ENCODE results near the gene CAPN15. TPM values are rescaled to one million over a fixed set of nuclear protein-coding genes. Genes with fewer than 3 reads are reported as not detected.
A peak's percentile ranks its signal among the peaks of the same experiment; 100 is the strongest.

CAPN15 gene
- total and polyA plus RNA-seq, 9 of the 15 experiments (the other 6 are each of a cell fraction or from before 2014, with no cell fraction given) = 0.62 to 111 (median 14.2) TPM

- TF ChIP-seq PREB (CRISPR knock-in tag; IDR thresholded peaks at IDR 0.05) = no peak
- peak; percentile 46; the same call in 1 of the 2 replicates for TF ChIP-seq POLR2A (conservative IDR thresholded peaks at IDR 0.05)
Observed at GRCh38 chr16:554640-555365, 27.3 kb downstream of the CAPN15 start (continued).

DNA sequence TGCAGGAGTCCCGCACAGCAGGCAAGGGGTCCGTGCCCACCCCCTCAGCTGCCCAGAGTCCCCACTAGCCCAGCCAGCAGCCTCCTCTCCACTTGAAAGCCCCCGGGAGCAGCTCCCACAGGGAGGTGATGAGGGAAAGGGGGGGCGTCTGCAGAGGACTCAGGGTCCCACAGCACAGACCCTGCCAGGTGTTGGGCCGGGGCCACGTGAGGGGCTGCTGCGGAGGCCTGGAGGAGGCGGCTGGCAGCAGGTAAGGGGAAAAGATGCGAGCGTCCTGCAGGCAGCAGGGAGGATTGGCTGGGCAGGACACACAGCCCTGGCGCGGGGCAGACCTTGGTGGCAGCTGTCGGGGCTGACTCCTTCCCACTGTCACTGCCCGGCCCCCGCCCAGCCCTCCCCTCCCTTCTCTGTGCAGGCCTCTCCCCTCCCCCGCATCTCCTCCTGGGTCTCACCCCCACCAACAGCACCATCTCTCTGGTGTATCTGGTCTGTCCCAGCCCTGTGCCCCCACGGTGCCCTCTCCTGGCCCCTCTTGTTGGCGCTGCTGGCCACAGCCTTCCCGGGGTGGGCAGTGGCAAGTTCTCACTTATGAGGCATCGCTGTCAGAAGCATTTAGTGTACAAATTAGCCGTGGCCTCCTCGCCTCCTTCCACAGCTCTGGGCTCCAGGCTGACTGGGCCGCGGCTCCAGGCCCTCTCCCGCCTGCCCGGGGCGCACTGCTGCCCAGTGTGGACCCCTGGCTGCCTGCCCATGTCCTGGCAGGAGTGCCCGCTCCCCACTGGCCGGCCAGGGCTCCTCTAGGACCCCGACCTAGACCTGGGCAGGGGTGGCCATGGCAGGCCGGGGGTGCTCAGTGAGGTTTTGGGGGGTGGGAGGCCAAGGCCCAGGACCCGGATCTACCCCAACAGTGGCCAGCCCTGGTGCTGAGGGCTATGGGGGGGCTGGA is 28.3 kb downstream of the CAPN15 start:
- no peak overlapping the region for H3K27ac ChIP-seq (ENCODE audit: extremely low read depth, low read depth, low read length)
- no peak for FAIRE-seq

More for the DNA sequence above, 28.3 kb downstream of the CAPN15 start:
- no peak overlapping the region for H3K4me2 ChIP-seq (ENCODE audit: insufficient read depth, low read length)
- H3K4me3 ChIP-seq = no peak overlapping the region
- ChIA-PET POLR2A (interaction anchor here (0.6 to 1.0 kb wide), 2 partner anchors 11 to 168 kb away, joined by 3 read pairs; partner anchors contain the start of gene NHLRC4), CTCF (ENCODE audit: low intra/inter-chr PET ratio) (no interaction called here)
- H3K27me3 ChIP-seq (ENCODE audit: control insufficient read depth in 2 of 2, insufficient read depth in 2 of 2, low read length in 2 of 2) = peaks cover under 1% of the 10 kb centered on the region in 2 experiments; a peak in 2 of 5 replicates
- H2AFZ ChIP-seq (ENCODE audit: low read depth, low read length) = no peak overlapping the region
- 0 out of 4 replicates have a peak overlapping the region, but pooled peaks of 1 of the 2 experiments have one; percentile 35 for H3K9ac ChIP-seq (ENCODE audit: insufficient read depth in 1 of 2, low read depth in 2 of 2, low read length in 2 of 2)
- intact Hi-C loops (cut with micrococcal nuclease) = no loop called here
- H3K4me1 ChIP-seq (replicated peaks in 1 of 2; ENCODE audit: control insufficient read depth in 2 of 2, insufficient read depth in 2 of 2, low read length in 2 of 2) = peaks cover 0 to 63% of the 10 kb centered on the region in 2 experiments; a peak in 2 of 5 replicates
- H3K9me1 ChIP-seq (ENCODE audit: control insufficient read depth, insufficient read depth, low read length) = no peaks in the 10 kb centered on the region
- peaks cover 29% of the 10 kb centered on the region; the same call in 1 of the 3 replicates for H3K36me3 ChIP-seq (ENCODE audit: control insufficient read depth, insufficient read depth, low read length)
- DNase-seq (ENCODE audit: extremely low read depth in 1 of 4, low spot score in 3 of 4) = no peak
- no peaks in the 10 kb centered on the region for H3K9me3 ChIP-seq (replicated peaks; ENCODE audit: control insufficient read depth, insufficient read depth, low read depth, low read length)
- 0 out of 3 replicates have a peak, but pooled peaks have one; percentile 11 for ATAC-seq
- BruUV-seq (replicated peaks) = no TSS peak
- H4K20me1 ChIP-seq (replicated peaks; ENCODE audit: control insufficient read depth, insufficient read depth, low read length) = no peaks in the 10 kb centered on the region
- in situ Hi-C loops (cut with MboI) = no loop called here
- peak; percentile 7 for TF ChIP-seq RBM22 (IDR thresholded peaks at IDR 0.05; ENCODE audit: low read depth, low read length, poor library complexity, severe bottlenecking)
- TF ChIP-seq, protein P1, sequence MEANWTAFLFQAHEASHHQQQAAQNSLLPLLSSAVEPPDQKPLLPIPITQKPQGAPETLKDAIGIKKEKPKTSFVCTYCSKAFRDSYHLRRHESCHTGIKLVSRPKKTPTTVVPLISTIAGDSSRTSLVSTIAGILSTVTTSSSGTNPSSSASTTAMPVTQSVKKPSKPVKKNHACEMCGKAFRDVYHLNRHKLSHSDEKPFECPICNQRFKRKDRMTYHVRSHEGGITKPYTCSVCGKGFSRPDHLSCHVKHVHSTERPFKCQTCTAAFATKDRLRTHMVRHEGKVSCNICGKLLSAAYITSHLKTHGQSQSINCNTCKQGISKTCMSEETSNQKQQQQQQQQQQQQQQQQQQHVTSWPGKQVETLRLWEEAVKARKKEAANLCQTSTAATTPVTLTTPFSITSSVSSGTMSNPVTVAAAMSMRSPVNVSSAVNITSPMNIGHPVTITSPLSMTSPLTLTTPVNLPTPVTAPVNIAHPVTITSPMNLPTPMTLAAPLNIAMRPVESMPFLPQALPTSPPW (CRISPR knock-in tag; IDR thresholded peaks at IDR 0.05) = peak; percentile 50
- no peak for TF ChIP-seq HNRNPUL1 (IDR thresholded peaks at IDR 0.05; ENCODE audit: low read length)
- TF ChIP-seq BRF2 (IDR thresholded peaks at IDR 0.05; ENCODE audit: borderline replicate concordance, insufficient read depth, insufficient read length) = no peak
- TF ChIP-seq CXXC5 (CRISPR knock-in tag; IDR thresholded peaks at IDR 0.05) = no peak
- TF ChIP-seq, protein P2, sequence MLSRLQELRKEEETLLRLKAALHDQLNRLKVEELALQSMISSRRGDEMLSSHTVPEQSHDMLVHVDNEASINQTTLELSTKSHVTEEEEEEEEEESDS (CRISPR knock-in tag; IDR thresholded peaks at IDR 0.05) = no peak
- peak; percentile 52 for TF ChIP-seq POLR2G (IDR thresholded peaks at IDR 0.05; ENCODE audit: low read depth, low read length)
- TF ChIP-seq RFX5 (IDR thresholded peaks at IDR 0.05; ENCODE audit: low read depth, low read length) = no peak
- H3K79me2 ChIP-seq (ENCODE audit: control insufficient read depth, insufficient read depth, low read length) = no peaks in the 10 kb centered on the region
- 78% methylated on average over 22 of the region's 32 CpGs for WGBS (ENCODE audit: insufficient coverage, low coverage, missing lambda C conversion rate)

Data from K562 (cell line).